SK-N-MC (cell line): Measurements from ENCODE around the gene GJB5.

Experiments
- DNase-seq: peaks from one replicate; pipeline ENCODE4 v3.0.0-alpha.2; 2011; ENCODE audit warnings: low read depth, low spot score
- H3K27ac ChIP-seq: fragments of 200-600 bp; sonication (generic); 2 replicates; pipeline ENCODE4 v1.5.1; 2016; ENCODE audit warnings: mixed run types
- H3K36me3 ChIP-seq: fragments of 200-600 bp; sonication (generic); 2 replicates; pipeline ENCODE4 v1.6.1; 2017; ENCODE audit warnings: antibody characterized with exemption, low read length, mixed read lengths; ENCODE audit not compliant: insufficient read depth
- H3K4me3 ChIP-seq: fragments of 200-600 bp; sonication (generic); 2 replicates; pipeline ENCODE4 v1.5.1; 2016
- H3K9ac ChIP-seq: fragments of 200-600 bp; sonication (generic); 2 replicates; pipeline ENCODE4 v1.8.0; 2017; ENCODE audit warnings: mixed run types, mixed read lengths; ENCODE audit not compliant: insufficient read length
- H3K9me3 ChIP-seq: fragments of 200-600 bp; sonication (generic); 2 replicates; pipeline ENCODE4 v1.6.1; 2017; ENCODE audit warnings: low read depth, mild to moderate bottlenecking, antibody characterized with exemption, low read length, moderate library complexity, mixed read lengths
- EZH2 ChIP-seq: fragments of 200-600 bp; sonication (generic); IDR thresholded peaks from one replicate; pipeline ENCODE4 v1.6.1; 2017; ENCODE audit warnings: antibody characterized with exemption
- FOXP2 ChIP-seq: optimal IDR thresholded peaks from 2 replicates; pipeline ENCODE3; 2011; ENCODE audit warnings: mild to moderate bottlenecking, moderate library complexity; ENCODE audit not compliant: insufficient read depth; ENCODE audit errors: extremely low read length, control extremely low read depth
- POLR2AphosphoS5 ChIP-seq: IDR thresholded peaks from 2 replicates; pipeline ENCODE4 v1.6.1; 2012; ENCODE audit warnings: mild to moderate bottlenecking, low read depth, low read length, borderline replicate concordance

GJB5 gene

DNA sequence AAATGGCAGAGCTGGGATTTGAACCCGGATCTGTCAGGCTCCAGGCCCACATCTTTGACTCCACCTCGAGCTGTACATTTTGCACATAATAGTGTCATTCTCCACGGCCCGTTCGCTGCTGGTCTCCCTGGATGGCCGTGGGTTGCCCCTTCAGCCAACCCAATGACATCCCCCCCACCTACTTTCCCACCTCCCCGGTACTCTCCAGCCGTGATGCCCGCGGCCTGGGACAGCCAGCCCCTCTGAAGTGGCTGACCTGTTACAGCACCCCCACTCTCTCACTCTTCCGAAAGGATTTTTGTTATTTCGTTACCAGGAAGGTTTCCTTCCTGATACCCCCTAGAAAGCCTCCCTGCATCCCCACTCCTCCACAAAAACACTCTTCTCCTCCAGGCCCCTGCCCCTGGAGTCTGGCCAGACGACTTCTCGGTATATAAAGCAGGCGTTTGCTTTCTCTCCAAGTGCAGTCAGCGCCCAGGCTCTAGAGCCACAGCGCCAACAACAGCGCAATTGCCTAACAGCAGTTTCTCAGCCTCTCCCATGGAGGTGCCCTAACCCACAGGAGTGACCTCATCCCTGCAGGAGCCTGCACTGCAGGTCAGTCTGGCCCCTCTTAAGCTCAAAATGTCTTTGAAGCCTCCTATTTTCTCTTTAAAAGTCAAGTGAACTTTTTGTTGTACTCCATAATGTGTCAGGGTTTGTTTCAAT, 14.5 kb upstream of the GJB5 start:
- no peak overlapping the region for H3K4me3 ChIP-seq
- H3K9me3 ChIP-seq = no peaks in the 10 kb centered on the region
- H3K9ac ChIP-seq = no peak overlapping the region
- H3K36me3 ChIP-seq = no peaks in the 10 kb centered on the region
- no peak overlapping the region for H3K27ac ChIP-seq
- TF ChIP-seq POLR2AphosphoS5 = no peak
- TF ChIP-seq FOXP2 = no peak
- no peak for TF ChIP-seq EZH2
- DNase-seq = no peak

DNA sequence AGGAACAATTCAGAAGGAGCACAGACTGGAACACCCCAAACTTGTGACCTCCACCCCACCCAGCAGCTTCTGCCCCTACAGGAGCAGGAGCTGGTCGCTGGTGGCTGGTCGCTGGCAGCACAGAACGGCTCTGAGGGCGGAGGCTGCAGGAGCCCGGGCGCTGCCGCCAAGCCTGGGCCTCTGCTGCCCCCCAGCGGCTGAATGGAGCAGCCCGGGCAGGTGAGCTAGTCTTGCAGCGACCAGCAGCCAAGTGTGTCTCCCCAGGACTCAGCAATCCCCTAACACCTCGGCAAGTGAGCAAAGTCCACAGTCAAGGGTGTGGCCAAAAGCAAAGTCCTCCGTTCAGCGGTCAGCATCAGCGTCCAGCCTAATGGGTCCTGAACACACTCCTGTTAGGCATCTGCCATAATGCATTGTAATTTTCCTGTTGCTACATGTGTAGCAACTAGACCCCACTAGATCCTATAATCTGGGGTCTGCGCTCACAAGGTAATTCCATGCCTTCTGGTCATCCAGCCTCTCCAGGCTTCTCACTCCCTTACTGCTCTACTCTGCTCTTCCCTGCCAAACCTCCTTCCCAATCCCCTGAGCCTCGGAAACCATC, 12.1 kb upstream of the GJB5 start:
- Histone ChIP-seq H3K9ac (no peak overlapping the region), H3K9me3 (no peaks in the 10 kb centered on the region), H3K36me3 (no peaks in the 10 kb centered on the region), H3K27ac (no peak overlapping the region), H3K4me3 (no peak overlapping the region)
- no peak for TF ChIP-seq EZH2
- no peak for TF ChIP-seq POLR2AphosphoS5
- DNase-seq = no peak

DNA sequence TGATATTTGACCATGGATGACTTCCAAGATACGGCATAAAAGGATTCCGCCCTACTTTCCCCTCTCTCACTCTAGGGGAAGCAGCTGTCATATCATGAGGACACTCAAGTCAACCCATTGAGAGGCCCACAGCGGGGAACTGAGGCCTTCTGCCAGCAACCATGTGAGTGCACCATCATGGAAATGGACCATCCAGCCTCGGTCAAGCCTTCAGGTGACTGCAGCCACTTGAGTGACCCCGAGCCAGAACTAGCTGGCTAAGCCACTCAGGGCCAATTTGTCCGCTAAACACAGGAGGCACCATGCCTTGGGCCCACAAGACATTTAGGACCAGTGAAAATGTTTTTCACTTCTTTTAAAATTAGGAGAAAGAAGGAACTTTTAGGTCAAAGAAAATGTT, 11.1 kb upstream of the GJB5 start:
- DNase-seq = no peak

DNA sequence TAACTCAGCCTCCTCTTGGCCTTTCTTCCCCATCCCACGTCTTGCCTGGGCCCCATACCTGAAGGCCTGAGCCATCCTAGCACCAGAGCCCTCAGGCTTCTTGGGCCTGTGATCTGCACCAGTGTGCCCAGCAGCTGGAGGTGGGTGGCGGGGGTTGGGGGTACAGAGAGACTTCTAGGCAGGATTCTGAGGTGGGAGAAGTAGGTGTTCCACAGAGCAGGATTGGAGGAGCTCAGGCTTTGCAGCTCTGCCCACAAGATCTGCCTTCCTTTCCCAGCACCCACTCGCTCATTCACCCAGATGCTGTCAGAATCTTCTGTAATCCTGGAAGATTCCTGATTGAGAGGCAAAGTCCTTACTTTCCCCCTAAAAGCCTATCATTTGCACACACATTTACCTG, 10.0 kb upstream of the GJB5 start:
- Histone ChIP-seq H3K9ac (no peak overlapping the region), H3K27ac (no peak overlapping the region), H3K9me3 (no peaks in the 10 kb centered on the region), H3K4me3 (no peak overlapping the region), H3K36me3 (no peaks in the 10 kb centered on the region)
- no peak for TF ChIP-seq POLR2AphosphoS5
- no peak for DNase-seq

More for the DNA sequence above, 11.1 kb upstream of the GJB5 start:
- Histone ChIP-seq H3K4me3 (no peak overlapping the region), H3K27ac (no peak overlapping the region), H3K9me3 (no peaks in the 10 kb centered on the region), H3K36me3 (no peaks in the 10 kb centered on the region), H3K9ac (no peak overlapping the region)
- TF ChIP-seq FOXP2 = no peak
- no peak for TF ChIP-seq POLR2AphosphoS5
- TF ChIP-seq EZH2 = no peak

DNA sequence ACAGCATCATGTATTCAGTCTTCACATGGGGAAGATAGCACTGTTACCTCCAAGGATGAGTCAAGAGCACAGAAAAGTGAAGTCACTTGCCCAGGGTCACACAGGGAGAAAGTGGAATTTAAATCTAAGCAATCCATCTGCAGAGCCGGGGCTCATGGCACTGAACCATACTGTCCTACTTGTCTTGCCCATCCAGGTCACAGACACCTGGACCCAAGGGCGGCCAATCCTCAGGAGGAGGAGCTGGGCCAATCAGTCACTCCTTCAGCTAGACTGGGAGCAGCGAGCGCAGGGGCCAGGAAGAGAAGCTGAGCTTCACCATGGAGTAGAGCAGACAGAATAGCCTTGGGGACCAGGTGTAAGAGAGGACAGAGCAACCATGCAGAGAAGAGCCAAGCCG, 9.2 kb upstream of the GJB5 start:
- Histone ChIP-seq H3K27ac (no peak overlapping the region), H3K9ac (no peak overlapping the region), H3K9me3 (no peaks in the 10 kb centered on the region), H3K4me3 (no peak overlapping the region), H3K36me3 (no peaks in the 10 kb centered on the region)
- TF ChIP-seq EZH2 (no peak), FOXP2 (no peak), POLR2AphosphoS5 (no peak)
- DNase-seq = no peak

DNA sequence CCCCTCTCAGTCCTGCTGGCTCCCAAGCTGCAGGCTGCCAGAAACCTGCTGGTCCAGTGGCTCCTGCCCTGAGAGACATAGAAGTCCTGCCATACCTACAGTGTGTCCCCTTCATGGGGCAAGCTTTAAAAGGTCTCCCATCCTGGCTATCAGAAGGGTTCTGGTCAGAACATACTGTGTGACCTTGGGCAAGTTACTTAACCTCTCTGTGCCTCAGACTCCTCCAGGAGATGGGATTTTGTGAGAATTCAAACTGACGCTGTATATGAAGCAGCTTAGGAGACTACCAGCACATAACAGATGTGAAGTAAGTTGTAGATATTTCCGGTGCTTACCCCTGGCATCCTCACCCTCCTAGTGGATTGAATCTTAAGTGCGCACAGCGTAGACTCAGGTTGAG, 8.7 kb upstream of the GJB5 start:
- no peak for TF ChIP-seq EZH2
- TF ChIP-seq POLR2AphosphoS5 = no peak
- no peak for DNase-seq
- Histone ChIP-seq H3K9ac (no peak overlapping the region), H3K9me3 (no peaks in the 10 kb centered on the region), H3K4me3 (no peak overlapping the region), H3K36me3 (no peaks in the 10 kb centered on the region), H3K27ac (no peak overlapping the region)

DNA sequence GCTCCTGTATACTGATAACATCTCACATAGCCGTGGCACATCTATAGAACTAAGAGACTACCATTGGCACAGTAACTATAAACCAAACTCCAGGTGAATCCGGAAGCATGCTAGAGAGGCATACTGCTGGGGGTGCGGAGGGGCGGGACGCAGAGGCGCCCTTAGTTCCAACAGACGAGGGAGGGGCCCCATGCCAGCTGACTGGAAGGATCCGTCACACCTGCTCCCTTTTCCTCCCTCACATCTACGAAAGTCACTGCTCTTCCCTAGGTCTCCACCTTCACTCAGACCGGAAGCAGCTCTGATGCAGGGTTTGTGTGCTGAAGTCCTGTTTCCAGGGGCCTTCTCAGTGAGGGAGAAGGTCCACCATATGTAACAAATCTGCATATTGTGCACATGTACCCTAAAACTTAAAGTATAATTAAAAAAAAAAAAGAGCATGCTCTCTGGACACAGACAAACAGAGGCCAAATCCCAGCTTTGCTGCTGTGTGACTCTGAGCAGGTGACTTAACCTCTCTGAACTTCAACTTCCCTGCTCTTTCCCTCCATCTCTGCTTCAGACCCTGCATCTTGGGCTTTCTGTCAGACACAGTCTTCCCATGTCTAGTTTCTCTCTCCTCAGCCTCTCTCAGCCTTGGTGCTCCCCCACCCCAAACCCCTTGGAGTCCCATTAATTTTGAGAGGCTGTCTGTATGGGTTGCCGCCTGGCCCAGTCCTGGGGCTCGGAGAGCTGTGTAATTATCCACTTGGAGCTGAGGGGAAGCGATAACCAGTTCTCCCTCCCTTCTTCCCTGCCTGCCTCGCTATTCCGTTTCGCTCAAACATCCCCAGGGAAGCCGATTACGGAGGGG, 7.8 kb upstream of the GJB5 start:
- Histone ChIP-seq H3K9me3 (no peaks in the 10 kb centered on the region), H3K36me3 (no peaks in the 10 kb centered on the region), H3K4me3 (no peak overlapping the region), H3K27ac (no peak overlapping the region), H3K9ac (no peak overlapping the region)
- TF ChIP-seq EZH2 (no peak), POLR2AphosphoS5 (no peak), FOXP2 (no peak)
- no peak for DNase-seq

DNA sequence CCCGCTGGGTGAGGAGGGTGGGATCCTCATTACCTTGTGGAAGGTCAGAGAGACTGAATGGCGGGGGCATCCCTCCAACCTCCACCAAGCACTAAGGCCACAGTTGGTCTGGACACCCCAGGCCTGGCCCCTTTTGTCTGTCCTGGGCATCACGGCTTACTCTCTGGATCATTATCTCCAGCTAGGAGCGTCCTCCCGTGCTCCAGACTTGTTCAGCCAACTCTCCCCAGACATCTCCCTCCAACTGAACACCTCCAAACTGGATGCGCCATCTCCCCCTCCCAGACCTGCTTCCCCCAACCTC, 7.3 kb upstream of the GJB5 start:
- Histone ChIP-seq H3K27ac (no peak overlapping the region), H3K4me3 (no peak overlapping the region), H3K9ac (no peak overlapping the region), H3K36me3 (no peaks in the 10 kb centered on the region), H3K9me3 (no peaks in the 10 kb centered on the region)
- DNase-seq = no peak
- TF ChIP-seq POLR2AphosphoS5 (no peak), EZH2 (no peak), FOXP2 (no peak)

DNA sequence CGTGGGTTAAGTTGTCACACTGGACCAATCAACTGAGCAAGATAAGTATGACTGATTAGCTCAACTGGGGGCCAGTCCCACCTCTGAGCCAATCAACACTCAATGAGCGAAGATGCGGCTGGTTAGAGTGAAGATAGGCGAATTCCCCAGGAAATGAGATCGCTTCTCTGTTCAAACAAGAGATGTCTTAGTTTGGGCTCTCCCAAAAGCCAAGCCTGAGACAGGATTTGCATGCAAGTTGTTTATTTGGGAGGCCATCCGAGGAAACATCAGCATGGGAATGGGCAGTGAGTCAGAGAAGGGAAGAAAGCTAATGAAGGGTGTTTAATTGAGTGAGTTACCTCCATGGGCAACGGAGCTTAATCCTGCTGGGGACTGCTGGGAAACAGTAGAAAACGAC, 4.9 kb upstream of the GJB5 start:
- Histone ChIP-seq H3K27ac (no peak overlapping the region), H3K9me3 (no peaks in the 10 kb centered on the region), H3K4me3 (no peak overlapping the region), H3K9ac (no peak overlapping the region), H3K36me3 (no peaks in the 10 kb centered on the region)
- DNase-seq = no peak
- no peak for TF ChIP-seq EZH2
- TF ChIP-seq FOXP2 = no peak
- TF ChIP-seq POLR2AphosphoS5 = no peak
